HepG2 (cell line): ENCODE measurements around the gene C4BPA. TPM values are rescaled to one million over a fixed set of nuclear protein-coding genes. Genes with fewer than 3 reads are reported as not detected.

Experiments used
- ATAC-seq: fragments of 200-7000 bp; cut with Tn5 transposase; 3 replicates; pipeline ENCODE4 v1.9.1; 2020; ENCODE audit warnings: mild to moderate bottlenecking, moderate library complexity
- BruUV-seq: library from RNA; stranded (reverse); fragments of 400-500 nt; replicated peaks from 2 replicates; lab custom pipeline; 2021; lab: Mats Ljungman, UMichigan
- CTCF ChIA-PET: fragments of 300-600 bp; formaldehyde crosslinking; extraction: SDS; loops from one replicate; lab custom pipeline; 2021; ENCODE audit warnings: low total read pairs, inconsistent platforms, low intra/inter-chr PET ratio; lab: Yijun Ruan, JAX
- POLR2A ChIA-PET: fragments of 350-600 bp; sonication (Branson Sonifier 250); formaldehyde crosslinking; loops from one replicate; lab custom pipeline; 2020; ENCODE audit warnings: antibody characterized with exemption, inconsistent platforms; lab: Yijun Ruan, JAX
- DNase-seq: peaks from one replicate; pipeline ENCODE4 v3.0.0-alpha.2; 2015; ENCODE audit warnings: low spot score
- FAIRE-seq: peaks from 3 replicates; lab custom pipeline; 2011; peaks lifted over from hg19 to GRCh38; lab: Jason Lieb, UNC
- H2AFZ ChIP-seq: one replicate; pipeline ENCODE4 v1.6.1; 2011; ENCODE audit warnings: low read length, inconsistent platforms
- H3K27ac ChIP-seq: fragments of 300-600 bp; 3 replicates; pipeline ENCODE4 v1.8.0; 2011; ENCODE audit warnings: mixed run types, mild to moderate bottlenecking, mixed read lengths, low read length, inconsistent platforms; ENCODE audit not compliant: insufficient read depth; ENCODE audit errors: extremely low read length
- H3K27me3 ChIP-seq, 2 experiments: fragments of 200-600 bp in 1 of 2; 2 replicates in 1 of 2; 3 replicates in 1 of 2; pipeline versions ENCODE4 v1.6.0 to v1.8.0; 2011; ENCODE audit warnings: low read length in 2 of 2, mild to moderate bottlenecking in 2 of 2, moderate library complexity in 2 of 2, inconsistent platforms in 1 of 2; ENCODE audit not compliant: insufficient read depth in 2 of 2, control insufficient read depth in 1 of 2
- H3K36me3 ChIP-seq, 2 experiments: fragments of 200-600 bp in 1 of 2; replicated peaks in 1 of 2; 2 replicates in 1 of 2; 3 replicates in 1 of 2; pipeline versions ENCODE4 v1.5.1 to v1.8.0; 2011; ENCODE audit warnings: low read length in 2 of 2, inconsistent platforms in 1 of 2; ENCODE audit not compliant: insufficient read depth in 2 of 2, control insufficient read depth in 1 of 2
- H3K4me1 ChIP-seq: 2 replicates; pipeline ENCODE4 v1.5.1; 2012; ENCODE audit warnings: low read length, inconsistent platforms; ENCODE audit not compliant: insufficient read depth
- H3K4me2 ChIP-seq: 2 replicates; pipeline ENCODE4 v1.6.0; 2011; ENCODE audit warnings: low read depth, low read length, inconsistent platforms
- H3K4me3 ChIP-seq, 3 experiments: fragments of 200-600 bp in 1 of 3; sonication (generic), shearing (Covaris generic) in 1 of 3; replicated peaks in 1 of 3; 2 replicates each; pipeline ENCODE4 v1.5.1; 2011 to 2016; ENCODE audit warnings: low read length in 3 of 3, inconsistent platforms in 2 of 3, low read depth in 2 of 3, mild to moderate bottlenecking in 2 of 3, control low read depth in 1 of 3, mixed read lengths in 1 of 3; ENCODE audit not compliant: insufficient read depth in 1 of 3
- H3K79me2 ChIP-seq: one replicate; pipeline ENCODE4 v1.6.1; 2011; ENCODE audit warnings: low read length, inconsistent platforms; ENCODE audit not compliant: insufficient read depth
- H3K9ac ChIP-seq: 2 replicates; pipeline ENCODE4 v1.6.0; 2011; ENCODE audit warnings: mild to moderate bottlenecking, low read depth, low read length, inconsistent platforms; ENCODE audit not compliant: insufficient read depth
- H3K9me3 ChIP-seq: 2 replicates; pipeline ENCODE4 v1.5.1; 2012; ENCODE audit warnings: mild to moderate bottlenecking, low read length
- H4K20me1 ChIP-seq: 2 replicates; pipeline ENCODE4 v1.6.0; 2011; ENCODE audit warnings: inconsistent platforms, mild to moderate bottlenecking, low read length, moderate library complexity; ENCODE audit not compliant: insufficient read depth
- ARNT2 ChIP-seq: sonication (generic); formaldehyde crosslinking; IDR thresholded peaks from 2 replicates; pipeline ENCODE4 v1.8.0; 2022; ENCODE audit warnings: mild to moderate bottlenecking, low read depth, missing genetic modification reagents, moderate library complexity
- PPARG ChIP-seq: conservative IDR thresholded peaks from 2 replicates; pipeline ENCODE4 v1.6.1; 2016; ENCODE audit warnings: missing biosample characterization, missing genetic modification reagents
- ZNF790 ChIP-seq: sonication (generic); formaldehyde crosslinking; IDR thresholded peaks from 2 replicates; pipeline ENCODE4 v1.8.0; 2022; ENCODE audit warnings: missing genetic modification reagents, mild to moderate bottlenecking, borderline replicate concordance
- WGBS: methylation state at CpG from one replicate; pipeline ENCODE4 v1.1.6; 2017; ENCODE audit warnings: low lambda C conversion rate; 5-methylcytosine and 5-hydroxymethylcytosine counted together
- in situ Hi-C: cut with HindIII; loops from 2 replicates; pipeline ENCODE4 v1.10.0; 2017; ENCODE audit warnings: low pct_unique_long_range_greater_than_20kb; ENCODE audit not compliant: extremely low pct_ligation_motif_present
- intact Hi-C: fragments of 100-400 bp; cut with micrococcal nuclease; formaldehyde crosslinking; loops from one replicate; pipeline ENCODE4 v1.10.0; 2022; ENCODE audit not compliant: unreplicated experiment
- polyA plus RNA-seq, 8 experiments: library from polyadenylated mRNA; depleted of rRNA in 3 of 8; stranded (reverse) in 7 of 8; unstranded in 1 of 8; fragments of >200 nt; fragmentation: Illumina TruSeq in 4 of 8; extraction: Trizol in 4 of 8; gene quantifications; 2 replicates each; pipeline versions ENCODE4 v1.2.1 to v1.2.3, GENCODE V29; 2011 to 2016; ENCODE audit warnings: low read depth in 4 of 8, missing spikeins in 1 of 8, mixed read lengths in 1 of 8; ENCODE audit not compliant: insufficient read depth in 1 of 8
- total RNA-seq, 5 experiments: library from RNA; depleted of rRNA; stranded (reverse); fragments of >200 nt; fragmentation: Illumina TruSeq; extraction: Trizol; gene quantifications; 2 replicates each; pipeline ENCODE4 v1.2.3, GENCODE V29; 2016; ENCODE audit warnings: low read depth in 1 of 5
- TF ChIP-seq, protein P1 (sequence below): sonication (generic); formaldehyde crosslinking; IDR thresholded peaks from 2 replicates; pipeline ENCODE4 v1.4.0; 2020; ENCODE audit warnings: mild to moderate bottlenecking, missing genetic modification reagents, borderline replicate concordance
- TF ChIP-seq, protein P2 (sequence below): sonication (generic); formaldehyde crosslinking; conservative IDR thresholded peaks from 2 replicates; pipeline ENCODE4 v1.8.1; 2023; ENCODE audit warnings: missing genetic modification reagents
- TF ChIP-seq, protein P3 (sequence below): sonication (generic); formaldehyde crosslinking; conservative IDR thresholded peaks from 2 replicates; pipeline ENCODE4 v1.8.0; 2022; ENCODE audit warnings: missing genetic modification reagents

The C4BPA gene
- total and polyA plus RNA-seq, 2 of the 13 experiments (the other 11 are each of a cell fraction or from before 2014, with no cell fraction given), result 32.1 to 60.1 TPM

DNA sequence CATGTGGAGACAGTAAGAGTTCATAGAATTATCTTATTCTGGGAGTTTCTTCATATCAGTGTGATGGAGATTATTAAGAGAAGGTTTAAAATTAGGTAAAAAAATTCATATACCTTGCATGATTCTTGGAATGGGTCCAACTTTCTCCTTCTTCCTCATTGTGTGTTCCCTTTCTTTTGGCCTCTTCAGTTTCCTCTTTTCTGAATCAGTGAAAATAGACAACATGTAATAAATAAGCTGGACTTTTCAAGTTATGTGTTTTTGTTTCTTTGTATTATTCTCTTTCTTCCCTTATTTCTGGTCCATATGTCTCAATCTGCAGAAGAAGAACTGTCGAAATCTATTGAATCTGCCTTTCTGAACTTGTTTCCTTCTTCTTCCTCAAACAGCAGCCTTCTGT lies 30.5 kb downstream of the C4BPA start:
- intact Hi-C loops, result no loop called here
- Histone ChIP-seq H3K4me1 (no peaks in the 10 kb centered on the region), H3K9me3 (no peaks in the 10 kb centered on the region), H4K20me1 (no peaks in the 10 kb centered on the region), H2AFZ (no peak overlapping the region), H3K36me3 (no peaks in the 10 kb centered on the region), H3K9ac (no peak overlapping the region), H3K4me3 (no peak overlapping the region), H3K79me2 (no peaks in the 10 kb centered on the region), H3K4me2 (no peak overlapping the region), H3K27ac (no peak overlapping the region), H3K27me3 (no peaks in the 10 kb centered on the region)
- CTCF ChIA-PET, result no interaction called here
- no TSS peak for BruUV-seq
- ATAC-seq (no peak), DNase-seq (no peak), FAIRE-seq (no peak)
- TF ChIP-seq ZNF790 (CRISPR knock-in tag), result no peak
- TF ChIP-seq PPARG (CRISPR knock-in tag), result no peak
- no peak for TF ChIP-seq ARNT2 (CRISPR knock-in tag)
- TF ChIP-seq, protein P1, sequence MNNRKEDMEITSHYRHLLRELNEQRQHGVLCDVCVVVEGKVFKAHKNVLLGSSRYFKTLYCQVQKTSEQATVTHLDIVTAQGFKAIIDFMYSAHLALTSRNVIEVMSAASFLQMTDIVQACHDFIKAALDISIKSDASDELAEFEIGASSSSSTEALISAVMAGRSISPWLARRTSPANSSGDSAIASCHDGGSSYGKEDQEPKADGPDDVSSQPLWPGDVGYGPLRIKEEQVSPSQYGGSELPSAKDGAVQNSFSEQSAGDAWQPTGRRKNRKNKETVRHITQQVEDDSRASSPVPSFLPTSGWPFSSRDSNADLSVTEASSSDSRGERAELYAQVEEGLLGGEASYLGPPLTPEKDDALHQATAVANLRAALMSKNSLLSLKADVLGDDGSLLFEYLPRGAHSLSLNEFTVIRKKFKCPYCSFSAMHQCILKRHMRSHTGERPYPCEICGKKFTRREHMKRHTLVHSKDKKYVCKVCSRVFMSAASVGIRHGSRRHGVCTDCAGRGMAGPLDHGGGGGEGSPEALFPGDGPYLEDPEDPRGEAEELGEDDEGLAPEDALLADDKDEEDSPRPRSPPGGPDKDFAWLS, result no peak
- TF ChIP-seq, protein P2, sequence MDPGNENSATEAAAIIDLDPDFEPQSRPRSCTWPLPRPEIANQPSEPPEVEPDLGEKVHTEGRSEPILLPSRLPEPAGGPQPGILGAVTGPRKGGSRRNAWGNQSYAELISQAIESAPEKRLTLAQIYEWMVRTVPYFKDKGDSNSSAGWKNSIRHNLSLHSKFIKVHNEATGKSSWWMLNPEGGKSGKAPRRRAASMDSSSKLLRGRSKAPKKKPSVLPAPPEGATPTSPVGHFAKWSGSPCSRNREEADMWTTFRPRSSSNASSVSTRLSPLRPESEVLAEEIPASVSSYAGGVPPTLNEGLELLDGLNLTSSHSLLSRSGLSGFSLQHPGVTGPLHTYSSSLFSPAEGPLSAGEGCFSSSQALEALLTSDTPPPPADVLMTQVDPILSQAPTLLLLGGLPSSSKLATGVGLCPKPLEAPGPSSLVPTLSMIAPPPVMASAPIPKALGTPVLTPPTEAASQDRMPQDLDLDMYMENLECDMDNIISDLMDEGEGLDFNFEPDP, result no peak
- TF ChIP-seq, protein P3, sequence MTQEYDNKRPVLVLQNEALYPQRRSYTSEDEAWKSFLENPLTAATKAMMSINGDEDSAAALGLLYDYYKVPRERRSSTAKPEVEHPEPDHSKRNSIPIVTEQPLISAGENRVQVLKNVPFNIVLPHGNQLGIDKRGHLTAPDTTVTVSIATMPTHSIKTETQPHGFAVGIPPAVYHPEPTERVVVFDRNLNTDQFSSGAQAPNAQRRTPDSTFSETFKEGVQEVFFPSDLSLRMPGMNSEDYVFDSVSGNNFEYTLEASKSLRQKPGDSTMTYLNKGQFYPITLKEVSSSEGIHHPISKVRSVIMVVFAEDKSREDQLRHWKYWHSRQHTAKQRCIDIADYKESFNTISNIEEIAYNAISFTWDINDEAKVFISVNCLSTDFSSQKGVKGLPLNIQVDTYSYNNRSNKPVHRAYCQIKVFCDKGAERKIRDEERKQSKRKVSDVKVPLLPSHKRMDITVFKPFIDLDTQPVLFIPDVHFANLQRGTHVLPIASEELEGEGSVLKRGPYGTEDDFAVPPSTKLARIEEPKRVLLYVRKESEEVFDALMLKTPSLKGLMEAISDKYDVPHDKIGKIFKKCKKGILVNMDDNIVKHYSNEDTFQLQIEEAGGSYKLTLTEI (CRISPR knock-in tag), result no peak
- WGBS, result 97% methylated on average over 1 of the region's 1 CpG
- in situ Hi-C loops, result no loop called here
- POLR2A ChIA-PET, result no interaction called here
